G401.6 (cell line): ENCODE measurements around the gene EEF1A1.

Source experiments
- FAIRE-seq: peaks from 2 replicates; lab custom pipeline; 2012; peaks lifted over from hg19 to GRCh38; lab: Jason Lieb, UNC

The EEF1A1 gene

GRCh38 chr6:73505142-73505541, 15.7 kb downstream of the EEF1A1 start:
- no peak for FAIRE-seq

GRCh38 chr6:73504160-73504559, 16.7 kb downstream of the EEF1A1 start:
- no peak for FAIRE-seq

- peak; percentile 17 for FAIRE-seq
These were observed 17.6 kb downstream of the EEF1A1 start for GRCh38 chr6:73503027-73503772.

- FAIRE-seq: no peak
These were observed 22.9 kb downstream of the EEF1A1 start for GRCh38 chr6:73497915-73498314.

- FAIRE-seq: no peak
These were observed 29.5 kb downstream of the EEF1A1 start for GRCh38 chr6:73491377-73491776.

GRCh38 chr6:73487473-73487872, 33.4 kb downstream of the EEF1A1 start:
- no peak for FAIRE-seq

- no peak for FAIRE-seq
These were observed 36.4 kb downstream of the EEF1A1 start for GRCh38 chr6:73484438-73484837.

GRCh38 chr6:73481969-73482368, 38.9 kb downstream of the EEF1A1 start:
- FAIRE-seq: no peak

GRCh38 chr6:73477407-73477806, 43.4 kb downstream of the EEF1A1 start:
- no peak for FAIRE-seq

- FAIRE-seq: no peak
These were observed 44.1 kb downstream of the EEF1A1 start for GRCh38 chr6:73476723-73477122.

GRCh38 chr6:73471686-73472290, 49.0 kb downstream of the EEF1A1 start:
- FAIRE-seq: no peak
